ENCODE data around the gene SRRD.
A peak's percentile ranks its signal among the peaks of the same experiment; 100 is the strongest.

The SRRD gene

GRCh38 chr22:26484360-26484706 is 656 bp downstream of the SRRD start:
- peak; percentile 83 for DNase-seq

GRCh38 chr22:26485013-26485412 is 1.3 kb downstream of the SRRD start:
- DNase-seq: no peak

GRCh38 chr22:26485806-26486390 is 2.2 kb downstream of the SRRD start:
- DNase-seq: peak; percentile 59

GRCh38 chr22:26486394-26486793 is 2.7 kb downstream of the SRRD start:
- DNase-seq: no peak

GRCh38 chr22:26487996-26488395 is 4.3 kb downstream of the SRRD start:
- no peak for DNase-seq

- no peak for DNase-seq
Measured at GRCh38 chr22:26489447-26490036, 5.9 kb downstream of the SRRD start.

- no peak for DNase-seq
Measured at GRCh38 chr22:26492220-26492619, 8.5 kb downstream of the SRRD start.

- DNase-seq: no peak
Measured at GRCh38 chr22:26494506-26494905, 10.8 kb downstream of the SRRD start.

GRCh38 chr22:26496456-26496855 is 12.8 kb downstream of the SRRD start:
- DNase-seq: no peak

- DNase-seq: no peak
Measured at GRCh38 chr22:26499188-26499703, 15.6 kb downstream of the SRRD start.

GRCh38 chr22:26501996-26502395 is 18.3 kb downstream of the SRRD start:
- no peak for DNase-seq

GRCh38 chr22:26502688-26503561 is 19.2 kb downstream of the SRRD start:
- peak; percentile 87 for DNase-seq

- no peak for DNase-seq
Measured at GRCh38 chr22:26503758-26504157, 20.1 kb downstream of the SRRD start.

GRCh38 chr22:26508148-26508547 is 24.5 kb downstream of the SRRD start:
- DNase-seq: no peak

GRCh38 chr22:26512149-26512793 is 28.6 kb downstream of the SRRD start, which contains the start of gene TFIP11:
Gene TFIP11, minus strand, starts transcription at chr22:26512473. Its CDS starts 2,201 bp downstream, at chr22:26510272.
- DNase-seq: peak; percentile 97

- DNase-seq: no peak
Measured at GRCh38 chr22:26513838-26514237, 30.2 kb downstream of the SRRD start.

- DNase-seq: no peak
Measured at GRCh38 chr22:26514419-26515161, 30.9 kb downstream of the SRRD start.

GRCh38 chr22:26515931-26516330 is 32.3 kb downstream of the SRRD start:
- DNase-seq: no peak

GRCh38 chr22:26516503-26516902 is 32.8 kb downstream of the SRRD start:
- no peak for DNase-seq

- no peak for DNase-seq
Measured at GRCh38 chr22:26517429-26517828, 33.8 kb downstream of the SRRD start.

- no peak for DNase-seq
Measured at GRCh38 chr22:26522012-26522411, 38.3 kb downstream of the SRRD start.

- DNase-seq: no peak
Measured at GRCh38 chr22:26522592-26522991, 38.9 kb downstream of the SRRD start.

- DNase-seq: no peak
Measured at GRCh38 chr22:26524870-26525269, 41.2 kb downstream of the SRRD start.

All from hematopoietic multipotent progenitor cell treated with erythropoietin and hydrocortisone succinate and interleukin-3 and kit ligand, for 6 days (in vitro differentiated cells).